ENCODE data around the gene ZNF420.

Gene ZNF420

DNA sequence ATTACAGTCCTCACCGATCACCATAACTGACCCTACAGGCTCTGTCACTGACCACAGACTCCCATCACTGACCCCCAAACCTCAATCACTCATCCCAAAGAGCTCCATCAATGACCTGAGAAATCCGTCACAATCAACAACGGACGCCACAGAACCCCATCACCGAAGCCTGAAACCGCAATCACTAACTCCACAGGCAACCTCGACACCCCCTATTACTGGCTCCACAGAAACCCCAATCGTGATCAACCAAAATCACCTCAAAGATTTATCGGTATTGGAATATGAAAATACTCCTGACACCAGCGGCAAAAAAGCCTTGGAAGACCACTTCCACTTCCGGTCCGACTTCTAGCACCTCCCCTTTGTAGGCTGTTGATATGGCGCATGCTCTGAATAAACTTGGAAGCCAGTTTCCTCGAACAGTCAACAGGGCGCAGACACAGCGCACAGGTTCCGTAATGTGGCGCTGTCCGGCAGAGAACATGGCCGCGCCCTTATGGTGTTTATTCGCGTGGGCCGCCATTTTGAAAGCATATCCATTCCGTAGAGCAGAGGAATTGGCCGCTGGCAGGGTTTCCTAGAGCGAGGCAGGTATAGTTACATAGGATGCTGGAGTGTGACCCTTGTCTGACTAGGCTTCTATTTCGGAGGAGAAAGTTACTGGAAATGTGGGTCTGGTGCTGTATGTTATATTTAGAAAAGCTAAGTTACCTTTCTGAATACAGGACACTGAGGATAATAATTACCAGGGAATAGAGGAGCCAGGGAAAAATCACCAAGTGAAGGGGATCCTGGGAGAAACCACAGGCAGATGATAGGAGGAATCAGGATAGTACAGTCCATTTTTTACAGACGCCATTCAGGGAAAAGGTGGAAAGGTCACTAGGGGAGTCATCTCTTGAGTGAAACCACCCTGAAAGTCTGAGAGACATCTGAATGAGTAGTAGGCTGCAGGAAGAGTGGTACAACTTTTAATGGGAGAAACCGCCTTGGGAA lies 94.4 kb downstream of the ZNF420 start, which contains the start of gene ZNF585A (continued):
- TF ChIP-seq, protein P1, sequence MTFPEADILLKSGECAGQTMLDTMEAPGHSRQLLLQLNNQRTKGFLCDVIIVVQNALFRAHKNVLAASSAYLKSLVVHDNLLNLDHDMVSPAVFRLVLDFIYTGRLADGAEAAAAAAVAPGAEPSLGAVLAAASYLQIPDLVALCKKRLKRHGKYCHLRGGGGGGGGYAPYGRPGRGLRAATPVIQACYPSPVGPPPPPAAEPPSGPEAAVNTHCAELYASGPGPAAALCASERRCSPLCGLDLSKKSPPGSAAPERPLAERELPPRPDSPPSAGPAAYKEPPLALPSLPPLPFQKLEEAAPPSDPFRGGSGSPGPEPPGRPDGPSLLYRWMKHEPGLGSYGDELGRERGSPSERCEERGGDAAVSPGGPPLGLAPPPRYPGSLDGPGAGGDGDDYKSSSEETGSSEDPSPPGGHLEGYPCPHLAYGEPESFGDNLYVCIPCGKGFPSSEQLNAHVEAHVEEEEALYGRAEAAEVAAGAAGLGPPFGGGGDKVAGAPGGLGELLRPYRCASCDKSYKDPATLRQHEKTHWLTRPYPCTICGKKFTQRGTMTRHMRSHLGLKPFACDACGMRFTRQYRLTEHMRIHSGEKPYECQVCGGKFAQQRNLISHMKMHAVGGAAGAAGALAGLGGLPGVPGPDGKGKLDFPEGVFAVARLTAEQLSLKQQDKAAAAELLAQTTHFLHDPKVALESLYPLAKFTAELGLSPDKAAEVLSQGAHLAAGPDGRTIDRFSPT (tag by site-specific recombination; IDR thresholded peaks at IDR 0.05) = no peak
- no peak for TF ChIP-seq ZBTB26 (tag by site-specific recombination; optimal IDR thresholded peaks at IDR 0.05)
- TF ChIP-seq BCL6B (tag by site-specific recombination; IDR thresholded peaks at IDR 0.05) = no peak
- TF ChIP-seq ZNF747 (tag by site-specific recombination; IDR thresholded peaks at IDR 0.05) = no peak
- TF ChIP-seq, protein P2, sequence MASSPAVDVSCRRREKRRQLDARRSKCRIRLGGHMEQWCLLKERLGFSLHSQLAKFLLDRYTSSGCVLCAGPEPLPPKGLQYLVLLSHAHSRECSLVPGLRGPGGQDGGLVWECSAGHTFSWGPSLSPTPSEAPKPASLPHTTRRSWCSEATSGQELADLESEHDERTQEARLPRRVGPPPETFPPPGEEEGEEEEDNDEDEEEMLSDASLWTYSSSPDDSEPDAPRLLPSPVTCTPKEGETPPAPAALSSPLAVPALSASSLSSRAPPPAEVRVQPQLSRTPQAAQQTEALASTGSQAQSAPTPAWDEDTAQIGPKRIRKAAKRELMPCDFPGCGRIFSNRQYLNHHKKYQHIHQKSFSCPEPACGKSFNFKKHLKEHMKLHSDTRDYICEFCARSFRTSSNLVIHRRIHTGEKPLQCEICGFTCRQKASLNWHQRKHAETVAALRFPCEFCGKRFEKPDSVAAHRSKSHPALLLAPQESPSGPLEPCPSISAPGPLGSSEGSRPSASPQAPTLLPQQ (tag by site-specific recombination; IDR thresholded peaks at IDR 0.05) = peak; percentile 92
- TF ChIP-seq, protein P3, sequence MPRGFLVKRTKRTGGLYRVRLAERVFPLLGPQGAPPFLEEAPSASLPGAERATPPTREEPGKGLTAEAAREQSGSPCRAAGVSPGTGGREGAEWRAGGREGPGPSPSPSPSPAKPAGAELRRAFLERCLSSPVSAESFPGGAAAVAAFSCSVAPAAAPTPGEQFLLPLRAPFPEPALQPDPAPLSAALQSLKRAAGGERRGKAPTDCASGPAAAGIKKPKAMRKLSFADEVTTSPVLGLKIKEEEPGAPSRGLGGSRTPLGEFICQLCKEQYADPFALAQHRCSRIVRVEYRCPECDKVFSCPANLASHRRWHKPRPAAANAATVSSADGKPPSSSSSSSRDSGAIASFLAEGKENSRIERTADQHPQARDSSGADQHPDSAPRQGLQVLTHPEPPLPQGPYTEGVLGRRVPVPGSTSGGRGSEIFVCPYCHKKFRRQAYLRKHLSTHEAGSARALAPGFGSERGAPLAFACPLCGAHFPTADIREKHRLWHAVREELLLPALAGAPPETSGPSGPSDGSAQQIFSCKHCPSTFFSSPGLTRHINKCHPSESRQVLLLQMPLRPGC (tag by site-specific recombination; IDR thresholded peaks at IDR 0.05) = peak; percentile 74
- peak; percentile 89 for TF ChIP-seq ZNF76 (tag by site-specific recombination; IDR thresholded peaks at IDR 0.05; ENCODE audit: borderline replicate concordance, low read depth)
- TF ChIP-seq, protein P4, sequence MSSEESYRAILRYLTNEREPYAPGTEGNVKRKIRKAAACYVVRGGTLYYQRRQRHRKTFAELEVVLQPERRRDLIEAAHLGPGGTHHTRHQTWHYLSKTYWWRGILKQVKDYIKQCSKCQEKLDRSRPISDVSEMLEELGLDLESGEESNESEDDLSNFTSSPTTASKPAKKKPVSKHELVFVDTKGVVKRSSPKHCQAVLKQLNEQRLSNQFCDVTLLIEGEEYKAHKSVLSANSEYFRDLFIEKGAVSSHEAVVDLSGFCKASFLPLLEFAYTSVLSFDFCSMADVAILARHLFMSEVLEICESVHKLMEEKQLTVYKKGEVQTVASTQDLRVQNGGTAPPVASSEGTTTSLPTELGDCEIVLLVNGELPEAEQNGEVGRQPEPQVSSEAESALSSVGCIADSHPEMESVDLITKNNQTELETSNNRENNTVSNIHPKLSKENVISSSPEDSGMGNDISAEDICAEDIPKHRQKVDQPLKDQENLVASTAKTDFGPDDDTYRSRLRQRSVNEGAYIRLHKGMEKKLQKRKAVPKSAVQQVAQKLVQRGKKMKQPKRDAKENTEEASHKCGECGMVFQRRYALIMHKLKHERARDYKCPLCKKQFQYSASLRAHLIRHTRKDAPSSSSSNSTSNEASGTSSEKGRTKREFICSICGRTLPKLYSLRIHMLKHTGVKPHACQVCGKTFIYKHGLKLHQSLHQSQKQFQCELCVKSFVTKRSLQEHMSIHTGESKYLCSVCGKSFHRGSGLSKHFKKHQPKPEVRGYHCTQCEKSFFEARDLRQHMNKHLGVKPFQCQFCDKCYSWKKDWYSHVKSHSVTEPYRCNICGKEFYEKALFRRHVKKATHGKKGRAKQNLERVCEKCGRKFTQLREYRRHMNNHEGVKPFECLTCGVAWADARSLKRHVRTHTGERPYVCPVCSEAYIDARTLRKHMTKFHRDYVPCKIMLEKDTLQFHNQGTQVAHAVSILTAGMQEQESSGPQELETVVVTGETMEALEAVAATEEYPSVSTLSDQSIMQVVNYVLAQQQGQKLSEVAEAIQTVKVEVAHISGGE (tag by site-specific recombination; conservative IDR thresholded peaks at IDR 0.05; ENCODE audit: low read depth) = peak; percentile 95
- TF ChIP-seq, protein P5, sequence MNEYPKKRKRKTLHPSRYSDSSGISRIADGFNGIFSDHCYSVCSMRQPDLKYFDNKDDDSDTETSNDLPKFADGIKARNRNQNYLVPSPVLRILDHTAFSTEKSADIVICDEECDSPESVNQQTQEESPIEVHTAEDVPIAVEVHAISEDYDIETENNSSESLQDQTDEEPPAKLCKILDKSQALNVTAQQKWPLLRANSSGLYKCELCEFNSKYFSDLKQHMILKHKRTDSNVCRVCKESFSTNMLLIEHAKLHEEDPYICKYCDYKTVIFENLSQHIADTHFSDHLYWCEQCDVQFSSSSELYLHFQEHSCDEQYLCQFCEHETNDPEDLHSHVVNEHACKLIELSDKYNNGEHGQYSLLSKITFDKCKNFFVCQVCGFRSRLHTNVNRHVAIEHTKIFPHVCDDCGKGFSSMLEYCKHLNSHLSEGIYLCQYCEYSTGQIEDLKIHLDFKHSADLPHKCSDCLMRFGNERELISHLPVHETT (tag by site-specific recombination; IDR thresholded peaks at IDR 0.05) = peak; percentile 68; the same call in 1 of the 2 replicates
- TF ChIP-seq ZNF677 (tag by site-specific recombination; IDR thresholded peaks at IDR 0.05) = no peak
- TF ChIP-seq YY2 (tag by site-specific recombination; IDR thresholded peaks at IDR 0.05) = peak; percentile 100
- TF ChIP-seq PRDM10 (tag by site-specific recombination; IDR thresholded peaks at IDR 0.05) = peak; percentile 98
- peak; percentile 88 for TF ChIP-seq ZNF2 (tag by site-specific recombination; IDR thresholded peaks at IDR 0.05)
- peak; percentile 54 for TF ChIP-seq ZNF660 (tag by site-specific recombination; IDR thresholded peaks at IDR 0.05)
- TF ChIP-seq SCRT2 (tag by site-specific recombination; IDR thresholded peaks at IDR 0.05) = peak; percentile 100
- TF ChIP-seq, protein P6, sequence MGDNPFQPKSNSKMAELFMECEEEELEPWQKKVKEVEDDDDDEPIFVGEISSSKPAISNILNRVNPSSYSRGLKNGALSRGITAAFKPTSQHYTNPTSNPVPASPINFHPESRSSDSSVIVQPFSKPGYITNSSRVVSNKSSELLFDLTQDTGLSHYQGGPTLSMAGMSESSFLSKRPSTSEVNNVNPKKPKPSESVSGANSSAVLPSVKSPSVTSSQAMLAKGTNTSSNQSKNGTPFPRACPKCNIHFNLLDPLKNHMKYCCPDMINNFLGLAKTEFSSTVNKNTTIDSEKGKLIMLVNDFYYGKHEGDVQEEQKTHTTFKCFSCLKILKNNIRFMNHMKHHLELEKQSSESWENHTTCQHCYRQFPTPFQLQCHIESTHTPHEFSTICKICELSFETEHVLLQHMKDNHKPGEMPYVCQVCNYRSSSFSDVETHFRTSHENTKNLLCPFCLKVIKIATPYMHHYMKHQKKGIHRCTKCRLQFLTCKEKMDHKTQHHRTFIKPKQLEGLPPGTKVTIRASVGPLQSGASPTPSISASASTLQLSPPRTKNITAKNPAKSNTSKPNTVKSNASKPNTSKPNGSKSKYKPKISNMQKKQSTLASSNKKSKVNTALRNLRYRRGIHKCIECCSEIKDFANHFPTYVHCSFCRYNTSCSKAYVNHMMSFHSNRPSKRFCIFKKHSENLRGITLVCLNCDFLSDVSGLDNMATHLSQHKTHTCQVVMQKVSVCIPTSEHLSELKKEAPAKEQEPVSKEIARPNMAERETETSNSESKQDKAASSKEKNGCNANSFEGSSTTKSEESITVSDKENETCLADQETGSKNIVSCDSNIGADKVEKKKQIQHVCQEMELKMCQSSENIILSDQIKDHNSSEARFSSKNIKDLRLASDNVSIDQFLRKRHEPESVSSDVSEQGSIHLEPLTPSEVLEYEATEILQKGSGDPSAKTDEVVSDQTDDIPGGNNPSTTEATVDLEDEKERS (tag by site-specific recombination; IDR thresholded peaks at IDR 0.05) = peak; percentile 98
